OCI-LY7 (cell line): ENCODE measurements around the gene GDPD2.

Experiments used
- EZH2phosphoT487 ChIP-seq: fragments of 200-600 bp; sonication (generic); IDR thresholded peaks from 2 replicates; pipeline ENCODE4 v1.6.1; 2018; ENCODE audit warnings: low read depth, borderline replicate concordance, mild to moderate bottlenecking, mixed run types, antibody characterized with exemption, low read length, moderate library complexity, mixed read lengths
- TF ChIP-seq, protein P1 (sequence below): fragments of 200-600 bp; sonication (generic); conservative IDR thresholded peaks from 2 replicates; pipeline ENCODE4 v1.5.1; 2014; ENCODE audit warnings: mild to moderate bottlenecking, antibody characterized with exemption, low read length, moderate library complexity, mixed read lengths

DNA sequence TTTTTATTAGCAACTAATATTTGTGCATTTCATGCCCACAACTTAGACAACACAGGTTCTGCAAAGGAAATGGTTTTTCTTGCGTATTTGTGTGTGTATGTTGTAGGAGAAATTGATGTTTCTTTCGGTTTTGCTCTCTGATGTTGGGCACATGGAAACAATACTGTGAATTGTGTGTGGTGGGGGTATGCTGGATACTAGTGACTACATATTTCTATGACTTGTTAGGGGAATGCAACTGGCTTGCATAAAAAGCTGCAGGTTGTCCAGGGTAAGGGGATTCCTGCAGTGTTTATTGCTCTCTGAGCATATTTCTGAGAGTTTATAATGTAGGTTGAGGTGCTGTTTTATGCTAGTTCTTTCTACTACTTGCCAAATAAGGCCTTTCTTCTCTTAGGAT, 33.1 kb downstream of the GDPD2 start:
- TF ChIP-seq, protein P1, sequence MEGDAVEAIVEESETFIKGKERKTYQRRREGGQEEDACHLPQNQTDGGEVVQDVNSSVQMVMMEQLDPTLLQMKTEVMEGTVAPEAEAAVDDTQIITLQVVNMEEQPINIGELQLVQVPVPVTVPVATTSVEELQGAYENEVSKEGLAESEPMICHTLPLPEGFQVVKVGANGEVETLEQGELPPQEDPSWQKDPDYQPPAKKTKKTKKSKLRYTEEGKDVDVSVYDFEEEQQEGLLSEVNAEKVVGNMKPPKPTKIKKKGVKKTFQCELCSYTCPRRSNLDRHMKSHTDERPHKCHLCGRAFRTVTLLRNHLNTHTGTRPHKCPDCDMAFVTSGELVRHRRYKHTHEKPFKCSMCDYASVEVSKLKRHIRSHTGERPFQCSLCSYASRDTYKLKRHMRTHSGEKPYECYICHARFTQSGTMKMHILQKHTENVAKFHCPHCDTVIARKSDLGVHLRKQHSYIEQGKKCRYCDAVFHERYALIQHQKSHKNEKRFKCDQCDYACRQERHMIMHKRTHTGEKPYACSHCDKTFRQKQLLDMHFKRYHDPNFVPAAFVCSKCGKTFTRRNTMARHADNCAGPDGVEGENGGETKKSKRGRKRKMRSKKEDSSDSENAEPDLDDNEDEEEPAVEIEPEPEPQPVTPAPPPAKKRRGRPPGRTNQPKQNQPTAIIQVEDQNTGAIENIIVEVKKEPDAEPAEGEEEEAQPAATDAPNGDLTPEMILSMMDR = no peak
- TF ChIP-seq EZH2phosphoT487 = no peak
